WTC11 (cell line): ENCODE results near the gene TDP1. TPM values are rescaled to one million over a fixed set of nuclear protein-coding genes. Genes with fewer than 3 reads are reported as not detected.
A peak's percentile ranks its signal among the peaks of the same experiment; 100 is the strongest.

ENCODE experiments used
- ATAC-seq: fragments of 200-7000 bp; cut with Tn5 transposase; 2 replicates; pipeline ENCODE4 v1.10.0; 2021; ENCODE audit warnings: mild to moderate bottlenecking, moderate library complexity
- CTCF ChIA-PET: fragments of 300-600 bp; sonication (Branson Sonifier 250); formaldehyde crosslinking; loops from one replicate; lab custom pipeline; 2021; ENCODE audit warnings: antibody characterized with exemption; lab: Charles Lee
- POLR2A ChIA-PET: fragments of 350-600 bp; sonication (Branson Sonifier 250); formaldehyde crosslinking; loops from one replicate; lab custom pipeline; 2021; ENCODE audit warnings: antibody characterized with exemption; lab: Charles Lee
- DNase-seq: peaks from one replicate; pipeline ENCODE4 v3.0.0; 2021; ENCODE audit warnings: low spot score
- H3K27ac Mint-ChIP-seq: 2 replicates; pipeline ENCODE4 v1.8.0; 2021; ENCODE audit warnings: mixed read lengths
- H3K27me3 Mint-ChIP-seq: 2 replicates; pipeline ENCODE4 v1.8.0; 2021; ENCODE audit warnings: low read depth, mild to moderate bottlenecking, moderate library complexity, mixed read lengths
- H3K36me3 Mint-ChIP-seq: 2 replicates; pipeline ENCODE4 v1.8.0; 2021; ENCODE audit warnings: mixed read lengths
- H3K4me1 Mint-ChIP-seq: 2 replicates; pipeline ENCODE4 v1.8.0; 2022; ENCODE audit warnings: mixed read lengths
- H3K4me3 Mint-ChIP-seq: 2 replicates; pipeline ENCODE4 v1.8.0; 2021; ENCODE audit warnings: mild to moderate bottlenecking, moderate library complexity, mixed read lengths
- H3K9me3 Mint-ChIP-seq: 2 replicates; pipeline ENCODE4 v1.8.0; 2021; ENCODE audit warnings: mixed read lengths
- EMX1 ChIP-seq: fragments of 250-450 bp; sonication (Bioruptor Pico); IDR thresholded peaks from 2 replicates; pipeline ENCODE4 v1.8.0; 2021; ENCODE audit warnings: mild to moderate bottlenecking
- FOXP1 ChIP-seq: sonication (generic); formaldehyde crosslinking; IDR thresholded peaks from 2 replicates; pipeline ENCODE4 v1.8.0; 2022; ENCODE audit warnings: missing genetic modification reagents, mild to moderate bottlenecking, moderate library complexity, borderline replicate concordance
- IRF2 ChIP-seq: sonication (generic); formaldehyde crosslinking; IDR thresholded peaks from 2 replicates; pipeline ENCODE4 v1.8.0; 2022; ENCODE audit warnings: low read depth, missing genetic modification reagents, borderline replicate concordance
- KAT7 ChIP-seq: sonication (generic); formaldehyde crosslinking; IDR thresholded peaks from 2 replicates; pipeline ENCODE4 v1.8.1; 2023; ENCODE audit warnings: missing genetic modification reagents, mild to moderate bottlenecking, borderline replicate concordance
- OVOL2 ChIP-seq: fragments of 250-450 bp; sonication (Bioruptor Pico); IDR thresholded peaks from 2 replicates; pipeline ENCODE4 v1.9.0; 2021; ENCODE audit warnings: mild to moderate bottlenecking, borderline replicate concordance
- RELA ChIP-seq: sonication (generic); formaldehyde crosslinking; IDR thresholded peaks from 2 replicates; pipeline ENCODE4 v1.8.1; 2022; ENCODE audit warnings: missing genetic modification reagents, mild to moderate bottlenecking, borderline replicate concordance
- TEAD4 ChIP-seq: sonication (generic); formaldehyde crosslinking; IDR thresholded peaks from 2 replicates; pipeline ENCODE4 v1.8.0; 2022; ENCODE audit warnings: mild to moderate bottlenecking, missing genetic modification reagents
- TP53 ChIP-seq: sonication (generic); formaldehyde crosslinking; IDR thresholded peaks from 2 replicates; pipeline ENCODE4 v1.8.1; 2023; ENCODE audit warnings: mild to moderate bottlenecking, missing genetic modification reagents
- ZNF138 ChIP-seq: sonication (generic); formaldehyde crosslinking; conservative IDR thresholded peaks from 2 replicates; pipeline ENCODE4 v1.8.1; 2022; ENCODE audit warnings: mild to moderate bottlenecking, moderate library complexity, missing genetic modification reagents
- ZNF219 ChIP-seq: sonication (generic); formaldehyde crosslinking; IDR thresholded peaks from 2 replicates; pipeline ENCODE4 v1.8.0; 2023; ENCODE audit warnings: missing genetic modification reagents, mild to moderate bottlenecking, borderline replicate concordance
- ZNF263 ChIP-seq: sonication (generic); formaldehyde crosslinking; IDR thresholded peaks from 2 replicates; pipeline ENCODE4 v1.8.1; 2022; ENCODE audit warnings: low read depth, mild to moderate bottlenecking, moderate library complexity, missing genetic modification reagents
- ZNF317 ChIP-seq: sonication (generic); formaldehyde crosslinking; IDR thresholded peaks from 2 replicates; pipeline ENCODE4 v1.8.1; 2023; ENCODE audit warnings: low read depth, mild to moderate bottlenecking, moderate library complexity, missing genetic modification reagents, borderline replicate concordance
- ZNF416 ChIP-seq: fragments of 250-450 bp; sonication (Bioruptor Pico); IDR thresholded peaks from 2 replicates; pipeline ENCODE4 v1.9.0; 2021; ENCODE audit warnings: mild to moderate bottlenecking, inconsistent platforms
- ZNF423 ChIP-seq: fragments of 250-450 bp; sonication (Bioruptor Pico); IDR thresholded peaks from 2 replicates; pipeline ENCODE4 v2.1.2; 2022; ENCODE audit warnings: mild to moderate bottlenecking, moderate library complexity
- total RNA-seq: library from RNA; stranded (reverse); gene quantifications from 3 replicates; pipeline ENCODE4 v1.2.3, GENCODE V29; 2021
- TF ChIP-seq, protein P1 (sequence below): sonication (generic); formaldehyde crosslinking; IDR thresholded peaks from 2 replicates; pipeline ENCODE4 v1.8.1; 2022; ENCODE audit warnings: low read depth, missing genetic modification reagents, borderline replicate concordance
- TF ChIP-seq, protein P2 (sequence below): sonication (generic); formaldehyde crosslinking; IDR thresholded peaks from 2 replicates; pipeline ENCODE4 v1.8.1; 2023; ENCODE audit warnings: mild to moderate bottlenecking, missing genetic modification reagents
- TF ChIP-seq, protein P3 (sequence below): sonication (generic); formaldehyde crosslinking; IDR thresholded peaks from 2 replicates; pipeline ENCODE4 v1.8.1; 2023; ENCODE audit warnings: mild to moderate bottlenecking, missing genetic modification reagents
- TF ChIP-seq, protein P4 (sequence below): fragments of 200-600 bp; IDR thresholded peaks from 2 replicates; pipeline ENCODE4 v1.8.0; 2022; ENCODE audit warnings: antibody characterized with exemption
- TF ChIP-seq, protein P5 (sequence below): sonication (generic); formaldehyde crosslinking; IDR thresholded peaks from 2 replicates; pipeline ENCODE4 v1.8.1; 2023; ENCODE audit warnings: mild to moderate bottlenecking, missing genetic modification reagents, moderate library complexity
- TF ChIP-seq, protein P6 (sequence below): sonication (generic); formaldehyde crosslinking; IDR thresholded peaks from 2 replicates; pipeline ENCODE4 v1.8.1; 2022; ENCODE audit warnings: mild to moderate bottlenecking, moderate library complexity, missing genetic modification reagents
- TF ChIP-seq, protein P7 (sequence below): sonication (generic); formaldehyde crosslinking; IDR thresholded peaks from 2 replicates; pipeline ENCODE4 v1.8.0; 2022; ENCODE audit warnings: missing genetic modification reagents

Gene TDP1
- total RNA-seq, 1 experiment from 2014 or later = 59.8 TPM

DNA sequence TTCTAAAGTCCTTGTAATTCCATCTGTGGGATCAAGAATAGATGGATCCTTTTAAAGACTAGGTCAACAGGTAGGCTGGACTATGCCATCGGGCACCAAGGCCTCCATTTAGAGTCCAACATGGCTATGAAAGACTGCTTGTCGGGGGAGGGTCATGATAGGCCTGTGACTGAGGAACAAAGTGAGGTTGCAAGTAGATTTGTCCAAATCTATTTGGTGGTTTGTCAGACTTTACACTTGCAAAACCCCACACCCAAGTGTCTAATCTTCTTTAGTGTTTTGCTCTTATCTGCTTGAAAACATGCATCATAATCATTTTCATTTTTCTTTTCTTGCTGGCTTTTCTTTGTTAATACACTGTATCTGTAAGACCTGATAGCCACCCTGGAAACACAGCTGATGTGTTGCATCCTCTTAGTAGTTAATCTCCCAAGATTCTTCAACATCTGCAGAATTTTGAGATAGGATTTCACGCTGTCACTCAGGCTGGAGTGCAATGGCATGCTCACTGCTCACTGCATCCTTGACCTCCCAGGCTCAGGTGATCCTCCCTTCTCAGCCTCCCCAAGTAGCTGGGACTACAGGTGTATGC lies 50.3 kb downstream of the TDP1 start:
- DNase-seq (no peak), ATAC-seq (no peak)
- TF ChIP-seq FOXP1 (CRISPR knock-in tag) = no peak
- no peak for TF ChIP-seq RELA (CRISPR knock-in tag)
- TF ChIP-seq OVOL2 (CRISPR knock-in tag) = no peak
- TF ChIP-seq EMX1 (CRISPR knock-in tag) = no peak
- TF ChIP-seq, protein P1, sequence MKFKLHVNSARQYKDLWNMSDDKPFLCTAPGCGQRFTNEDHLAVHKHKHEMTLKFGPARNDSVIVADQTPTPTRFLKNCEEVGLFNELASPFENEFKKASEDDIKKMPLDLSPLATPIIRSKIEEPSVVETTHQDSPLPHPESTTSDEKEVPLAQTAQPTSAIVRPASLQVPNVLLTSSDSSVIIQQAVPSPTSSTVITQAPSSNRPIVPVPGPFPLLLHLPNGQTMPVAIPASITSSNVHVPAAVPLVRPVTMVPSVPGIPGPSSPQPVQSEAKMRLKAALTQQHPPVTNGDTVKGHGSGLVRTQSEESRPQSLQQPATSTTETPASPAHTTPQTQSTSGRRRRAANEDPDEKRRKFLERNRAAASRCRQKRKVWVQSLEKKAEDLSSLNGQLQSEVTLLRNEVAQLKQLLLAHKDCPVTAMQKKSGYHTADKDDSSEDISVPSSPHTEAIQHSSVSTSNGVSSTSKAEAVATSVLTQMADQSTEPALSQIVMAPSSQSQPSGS (CRISPR knock-in tag) = no peak
- no peak for TF ChIP-seq TP53
- TF ChIP-seq ZNF423 = no peak
- no peak for TF ChIP-seq IRF2
- TF ChIP-seq, protein P2, sequence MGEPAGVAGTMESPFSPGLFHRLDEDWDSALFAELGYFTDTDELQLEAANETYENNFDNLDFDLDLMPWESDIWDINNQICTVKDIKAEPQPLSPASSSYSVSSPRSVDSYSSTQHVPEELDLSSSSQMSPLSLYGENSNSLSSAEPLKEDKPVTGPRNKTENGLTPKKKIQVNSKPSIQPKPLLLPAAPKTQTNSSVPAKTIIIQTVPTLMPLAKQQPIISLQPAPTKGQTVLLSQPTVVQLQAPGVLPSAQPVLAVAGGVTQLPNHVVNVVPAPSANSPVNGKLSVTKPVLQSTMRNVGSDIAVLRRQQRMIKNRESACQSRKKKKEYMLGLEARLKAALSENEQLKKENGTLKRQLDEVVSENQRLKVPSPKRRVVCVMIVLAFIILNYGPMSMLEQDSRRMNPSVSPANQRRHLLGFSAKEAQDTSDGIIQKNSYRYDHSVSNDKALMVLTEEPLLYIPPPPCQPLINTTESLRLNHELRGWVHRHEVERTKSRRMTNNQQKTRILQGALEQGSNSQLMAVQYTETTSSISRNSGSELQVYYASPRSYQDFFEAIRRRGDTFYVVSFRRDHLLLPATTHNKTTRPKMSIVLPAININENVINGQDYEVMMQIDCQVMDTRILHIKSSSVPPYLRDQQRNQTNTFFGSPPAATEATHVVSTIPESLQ = no peak
- TF ChIP-seq ZNF317 (CRISPR knock-in tag) = no peak
- TF ChIP-seq ZNF263 (CRISPR knock-in tag) = no peak
- no peak for TF ChIP-seq ZNF138 (CRISPR knock-in tag)
- H3K27me3 Mint-ChIP-seq = no peaks in the 10 kb centered on the region
- no peak overlapping the region for H3K4me3 Mint-ChIP-seq
- no peak overlapping the region for H3K27ac Mint-ChIP-seq
- H3K9me3 Mint-ChIP-seq = peaks cover 8% of the 10 kb centered on the region
- POLR2A ChIA-PET = no interaction called here
- peaks cover 47% of the 10 kb centered on the region for H3K36me3 Mint-ChIP-seq
- CTCF ChIA-PET = no interaction called here
- no peaks in the 10 kb centered on the region for H3K4me1 Mint-ChIP-seq

DNA sequence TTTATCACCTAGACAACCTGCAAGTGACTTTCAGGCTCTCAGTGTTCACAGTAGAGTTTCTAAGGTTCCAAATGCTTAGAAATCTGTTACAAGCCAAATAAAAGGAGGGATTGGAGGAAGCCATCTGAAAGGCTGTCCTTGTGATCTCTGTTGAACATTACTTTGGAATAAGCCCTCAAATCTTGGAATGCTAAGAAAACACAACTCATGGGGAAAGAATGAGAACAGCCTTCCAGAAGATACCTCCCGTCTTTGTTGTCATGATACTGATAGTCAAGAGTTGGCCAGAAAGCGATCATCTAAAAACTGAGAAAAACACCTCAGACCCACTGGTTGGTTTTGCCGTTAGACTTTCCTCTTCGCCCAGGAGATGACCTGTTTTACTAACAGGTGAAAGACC lies 61.6 kb downstream of the TDP1 start:
- POLR2A ChIA-PET = no interaction called here
- DNase-seq = no peak
- 0 out of 2 replicates have a peak overlapping the region, but pooled peaks have one; percentile 15 for H3K27ac Mint-ChIP-seq
- TF ChIP-seq EMX1 (CRISPR knock-in tag) (no peak), ZNF416 (no peak), TEAD4 (CRISPR knock-in tag) (no peak), ZNF138 (CRISPR knock-in tag) (no peak), ZNF219 (CRISPR knock-in tag) (no peak), KAT7 (no peak), TP53 (no peak)
- TF ChIP-seq, protein P3, sequence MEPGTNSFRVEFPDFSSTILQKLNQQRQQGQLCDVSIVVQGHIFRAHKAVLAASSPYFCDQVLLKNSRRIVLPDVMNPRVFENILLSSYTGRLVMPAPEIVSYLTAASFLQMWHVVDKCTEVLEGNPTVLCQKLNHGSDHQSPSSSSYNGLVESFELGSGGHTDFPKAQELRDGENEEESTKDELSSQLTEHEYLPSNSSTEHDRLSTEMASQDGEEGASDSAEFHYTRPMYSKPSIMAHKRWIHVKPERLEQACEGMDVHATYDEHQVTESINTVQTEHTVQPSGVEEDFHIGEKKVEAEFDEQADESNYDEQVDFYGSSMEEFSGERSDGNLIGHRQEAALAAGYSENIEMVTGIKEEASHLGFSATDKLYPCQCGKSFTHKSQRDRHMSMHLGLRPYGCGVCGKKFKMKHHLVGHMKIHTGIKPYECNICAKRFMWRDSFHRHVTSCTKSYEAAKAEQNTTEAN (CRISPR knock-in tag) = no peak
- TF ChIP-seq, protein P4, sequence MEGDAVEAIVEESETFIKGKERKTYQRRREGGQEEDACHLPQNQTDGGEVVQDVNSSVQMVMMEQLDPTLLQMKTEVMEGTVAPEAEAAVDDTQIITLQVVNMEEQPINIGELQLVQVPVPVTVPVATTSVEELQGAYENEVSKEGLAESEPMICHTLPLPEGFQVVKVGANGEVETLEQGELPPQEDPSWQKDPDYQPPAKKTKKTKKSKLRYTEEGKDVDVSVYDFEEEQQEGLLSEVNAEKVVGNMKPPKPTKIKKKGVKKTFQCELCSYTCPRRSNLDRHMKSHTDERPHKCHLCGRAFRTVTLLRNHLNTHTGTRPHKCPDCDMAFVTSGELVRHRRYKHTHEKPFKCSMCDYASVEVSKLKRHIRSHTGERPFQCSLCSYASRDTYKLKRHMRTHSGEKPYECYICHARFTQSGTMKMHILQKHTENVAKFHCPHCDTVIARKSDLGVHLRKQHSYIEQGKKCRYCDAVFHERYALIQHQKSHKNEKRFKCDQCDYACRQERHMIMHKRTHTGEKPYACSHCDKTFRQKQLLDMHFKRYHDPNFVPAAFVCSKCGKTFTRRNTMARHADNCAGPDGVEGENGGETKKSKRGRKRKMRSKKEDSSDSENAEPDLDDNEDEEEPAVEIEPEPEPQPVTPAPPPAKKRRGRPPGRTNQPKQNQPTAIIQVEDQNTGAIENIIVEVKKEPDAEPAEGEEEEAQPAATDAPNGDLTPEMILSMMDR = no peak
- TF ChIP-seq, protein P5, sequence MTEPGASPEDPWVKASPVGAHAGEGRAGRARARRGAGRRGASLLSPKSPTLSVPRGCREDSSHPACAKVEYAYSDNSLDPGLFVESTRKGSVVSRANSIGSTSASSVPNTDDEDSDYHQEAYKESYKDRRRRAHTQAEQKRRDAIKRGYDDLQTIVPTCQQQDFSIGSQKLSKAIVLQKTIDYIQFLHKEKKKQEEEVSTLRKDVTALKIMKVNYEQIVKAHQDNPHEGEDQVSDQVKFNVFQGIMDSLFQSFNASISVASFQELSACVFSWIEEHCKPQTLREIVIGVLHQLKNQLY (CRISPR knock-in tag) = no peak
- TF ChIP-seq, protein P6, sequence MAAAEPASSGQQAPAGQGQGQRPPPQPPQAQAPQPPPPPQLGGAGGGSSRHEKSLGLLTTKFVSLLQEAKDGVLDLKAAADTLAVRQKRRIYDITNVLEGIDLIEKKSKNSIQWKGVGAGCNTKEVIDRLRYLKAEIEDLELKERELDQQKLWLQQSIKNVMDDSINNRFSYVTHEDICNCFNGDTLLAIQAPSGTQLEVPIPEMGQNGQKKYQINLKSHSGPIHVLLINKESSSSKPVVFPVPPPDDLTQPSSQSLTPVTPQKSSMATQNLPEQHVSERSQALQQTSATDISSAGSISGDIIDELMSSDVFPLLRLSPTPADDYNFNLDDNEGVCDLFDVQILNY (CRISPR knock-in tag) = no peak
- TF ChIP-seq, protein P7, sequence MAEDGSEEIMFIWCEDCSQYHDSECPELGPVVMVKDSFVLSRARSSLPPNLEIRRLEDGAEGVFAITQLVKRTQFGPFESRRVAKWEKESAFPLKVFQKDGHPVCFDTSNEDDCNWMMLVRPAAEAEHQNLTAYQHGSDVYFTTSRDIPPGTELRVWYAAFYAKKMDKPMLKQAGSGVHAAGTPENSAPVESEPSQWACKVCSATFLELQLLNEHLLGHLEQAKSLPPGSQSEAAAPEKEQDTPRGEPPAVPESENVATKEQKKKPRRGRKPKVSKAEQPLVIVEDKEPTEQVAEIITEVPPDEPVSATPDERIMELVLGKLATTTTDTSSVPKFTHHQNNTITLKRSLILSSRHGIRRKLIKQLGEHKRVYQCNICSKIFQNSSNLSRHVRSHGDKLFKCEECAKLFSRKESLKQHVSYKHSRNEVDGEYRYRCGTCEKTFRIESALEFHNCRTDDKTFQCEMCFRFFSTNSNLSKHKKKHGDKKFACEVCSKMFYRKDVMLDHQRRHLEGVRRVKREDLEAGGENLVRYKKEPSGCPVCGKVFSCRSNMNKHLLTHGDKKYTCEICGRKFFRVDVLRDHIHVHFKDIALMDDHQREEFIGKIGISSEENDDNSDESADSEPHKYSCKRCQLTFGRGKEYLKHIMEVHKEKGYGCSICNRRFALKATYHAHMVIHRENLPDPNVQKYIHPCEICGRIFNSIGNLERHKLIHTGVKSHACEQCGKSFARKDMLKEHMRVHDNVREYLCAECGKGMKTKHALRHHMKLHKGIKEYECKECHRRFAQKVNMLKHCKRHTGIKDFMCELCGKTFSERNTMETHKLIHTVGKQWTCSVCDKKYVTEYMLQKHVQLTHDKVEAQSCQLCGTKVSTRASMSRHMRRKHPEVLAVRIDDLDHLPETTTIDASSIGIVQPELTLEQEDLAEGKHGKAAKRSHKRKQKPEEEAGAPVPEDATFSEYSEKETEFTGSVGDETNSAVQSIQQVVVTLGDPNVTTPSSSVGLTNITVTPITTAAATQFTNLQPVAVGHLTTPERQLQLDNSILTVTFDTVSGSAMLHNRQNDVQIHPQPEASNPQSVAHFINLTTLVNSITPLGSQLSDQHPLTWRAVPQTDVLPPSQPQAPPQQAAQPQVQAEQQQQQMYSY (CRISPR knock-in tag) = no peak

More for the DNA sequence above, 61.6 kb downstream of the TDP1 start:
- no peaks in the 10 kb centered on the region; the same call in 1 of the 2 replicates for H3K27me3 Mint-ChIP-seq
- no peak overlapping the region for H3K4me3 Mint-ChIP-seq
- H3K36me3 Mint-ChIP-seq = peaks cover 54% of the 10 kb centered on the region
- ATAC-seq = no peak
- H3K4me1 Mint-ChIP-seq = no peaks in the 10 kb centered on the region
- H3K9me3 Mint-ChIP-seq = peaks cover 11% of the 10 kb centered on the region
- CTCF ChIA-PET = interaction anchor here (0.9 kb wide), 1 partner anchor 43 kb away, joined by 3 read pairs; no protein-coding TSS in a partner anchor
